Glomerular visceral epithelial cell (primary cell): ENCODE measurements around the gene CCDC149.
A peak's percentile ranks its signal among the peaks of the same experiment; 100 is the strongest.

Experiments used
- DNase-seq: peaks from one replicate; pipeline ENCODE4 v3.0.0-alpha.2; 2016; ENCODE audit errors: extremely low spot score

Gene CCDC149

DNA sequence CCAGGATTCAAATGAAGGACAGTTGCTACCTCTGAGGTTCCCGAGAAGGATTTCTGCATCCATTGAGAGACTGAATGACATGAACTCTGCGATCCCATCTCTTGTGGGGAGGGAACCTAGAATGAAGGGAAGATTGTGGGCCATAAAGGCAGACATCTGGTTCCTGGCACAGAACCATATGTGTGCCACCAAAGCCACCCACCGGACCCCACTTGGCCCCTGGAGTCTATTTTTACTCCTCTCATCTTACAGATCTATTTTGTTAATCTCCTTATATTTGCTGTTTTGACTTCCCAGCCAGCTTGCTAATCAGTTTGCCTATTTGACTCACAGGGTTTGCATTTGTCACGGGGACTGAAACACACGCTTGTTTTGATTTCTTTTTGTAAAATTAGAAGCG, 110.2 kb downstream of the CCDC149 start:
- DNase-seq, result no peak

DNA sequence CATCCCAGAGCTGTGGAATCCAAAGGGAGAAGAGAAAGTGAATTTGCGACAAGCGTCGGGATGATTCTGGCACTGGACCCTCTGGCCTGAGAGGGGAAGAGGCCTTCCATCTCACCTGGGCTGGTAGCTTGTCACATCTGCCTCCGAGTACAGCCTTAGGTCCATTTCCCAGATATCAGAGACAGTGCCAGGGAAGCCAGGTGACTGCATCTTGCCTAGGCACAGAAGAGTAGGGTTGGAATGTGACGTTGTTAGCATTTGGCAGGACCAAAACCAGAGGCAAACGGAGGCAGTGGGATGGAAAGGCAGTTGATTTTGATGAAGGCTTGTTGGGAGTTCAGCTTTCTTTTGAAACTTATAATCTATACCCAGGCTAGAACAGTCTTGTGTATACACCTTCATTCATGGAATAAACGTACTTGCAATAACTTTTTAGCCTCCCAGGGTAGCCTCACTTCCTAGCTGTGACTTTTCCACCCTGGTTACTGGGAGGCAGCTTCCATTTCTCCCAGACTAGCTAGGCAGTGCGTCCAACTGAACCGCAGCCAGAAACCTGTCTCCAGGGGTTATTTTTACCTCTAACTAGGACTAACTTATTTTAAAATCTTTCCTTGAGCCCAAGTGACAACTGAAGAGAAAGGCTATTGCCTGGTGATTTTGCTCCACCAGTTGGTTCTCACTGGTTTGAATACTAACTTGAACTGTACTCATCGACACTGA, 111.5 kb downstream of the CCDC149 start:
- DNase-seq, result no peak

DNA sequence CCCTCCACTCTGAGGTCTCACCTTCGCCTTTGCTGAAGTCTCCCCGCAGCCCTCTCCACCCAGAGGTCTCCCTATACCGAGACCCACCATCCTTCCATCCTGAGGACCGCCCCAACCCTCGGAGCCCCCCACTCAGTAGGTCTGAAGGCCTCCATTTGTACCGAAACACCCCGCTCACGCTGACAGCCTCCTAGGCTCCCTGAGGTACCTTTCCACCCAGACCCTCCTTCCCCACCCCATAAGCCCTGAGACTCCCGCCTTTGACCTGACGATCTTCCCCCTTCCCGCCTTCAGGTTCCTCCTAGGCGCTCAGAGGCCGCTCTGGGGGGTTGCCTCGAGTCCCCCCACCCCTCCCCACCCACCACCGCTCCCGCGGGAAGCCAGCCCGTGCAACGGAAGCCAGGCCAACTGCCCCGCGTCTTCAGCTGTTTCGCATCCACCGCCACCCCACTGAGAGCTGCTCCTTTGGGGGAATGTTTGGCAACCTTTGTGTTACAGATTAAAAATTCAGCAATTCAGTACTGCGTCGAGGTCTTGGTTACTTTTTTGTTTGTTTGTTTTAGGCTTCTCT, 112.4 kb downstream of the CCDC149 start:
- no peak for DNase-seq

- no peak for DNase-seq
Observed at GRCh38 chr4:24799544-24800324, 113.1 kb downstream of the CCDC149 start.

- no peak for DNase-seq
Observed at GRCh38 chr4:24799196-24799543, 113.7 kb downstream of the CCDC149 start.

- DNase-seq, result no peak
Observed at GRCh38 chr4:24798036-24798610, 114.7 kb downstream of the CCDC149 start.

GRCh38 chr4:24796620-24797019, 116.2 kb downstream of the CCDC149 start:
- DNase-seq, result no peak

- no peak for DNase-seq
Observed at GRCh38 chr4:24795666-24796381, 117.0 kb downstream of the CCDC149 start.

DNA sequence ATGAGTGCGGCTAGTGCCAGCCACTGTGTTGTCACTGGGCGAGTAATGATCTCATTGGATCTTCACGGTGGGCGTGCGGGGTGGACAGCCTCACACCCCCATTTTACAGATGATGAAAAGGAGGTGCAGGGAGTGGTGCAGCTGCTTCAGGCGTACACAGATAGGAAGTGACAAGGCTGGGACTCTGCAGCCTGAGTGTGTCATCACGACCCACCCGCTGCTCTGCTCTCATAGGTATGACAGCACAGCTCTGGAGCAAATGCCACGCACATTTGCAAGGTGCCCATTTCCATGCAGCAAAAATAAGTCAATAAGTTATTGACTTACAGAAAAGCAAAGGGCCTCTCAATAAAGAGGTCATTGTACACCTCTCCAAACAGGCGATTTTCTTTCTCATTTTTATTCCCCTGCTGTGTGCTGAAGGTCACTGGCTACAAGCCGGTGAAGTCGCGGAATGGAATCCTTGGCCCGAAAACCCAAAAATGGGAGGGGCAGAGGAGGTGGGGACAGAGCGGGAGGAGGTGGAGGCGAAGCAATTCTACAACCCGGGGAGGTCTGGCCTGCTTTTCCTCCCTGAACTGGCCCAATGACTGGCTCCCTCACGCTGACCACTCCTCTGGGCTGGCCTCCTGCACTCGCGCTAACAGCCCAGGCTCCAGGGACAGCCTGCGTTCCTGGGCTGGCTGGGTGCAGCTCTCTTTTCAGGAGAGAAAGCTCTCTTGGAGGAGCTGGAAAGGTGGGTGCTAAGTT, 117.8 kb downstream of the CCDC149 start, which contains the start of gene SOD3:
Gene SOD3, plus strand, starts transcription at position 658 of the 750 bp plus-strand sequence. CDS start 3,949 bp downstream, outside the sequence.
- DNase-seq, result peak; percentile 63

GRCh38 chr4:24794480-24794879, 118.4 kb downstream of the CCDC149 start:
- DNase-seq, result no peak

DNA sequence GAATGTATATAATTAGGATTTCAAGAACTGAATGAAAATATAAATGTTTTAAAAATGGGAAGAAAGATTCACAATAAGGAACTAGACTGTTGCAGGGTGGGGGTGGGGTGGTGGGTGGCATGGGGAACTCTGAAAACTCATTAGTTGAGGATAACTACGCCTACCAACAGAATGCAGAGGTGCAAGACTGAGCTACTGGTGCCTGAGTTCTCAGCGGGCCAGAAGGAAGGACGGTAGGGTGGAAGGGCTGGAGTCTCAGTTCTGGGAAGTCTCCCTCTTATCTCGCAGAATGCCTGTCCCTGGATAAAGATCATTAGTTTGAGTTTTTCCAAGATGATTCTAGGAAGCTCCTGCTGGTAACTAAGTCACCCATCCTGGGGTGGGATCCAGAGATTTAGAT, 118.8 kb downstream of the CCDC149 start:
- DNase-seq, result no peak

GRCh38 chr4:24793219-24794005, 119.4 kb downstream of the CCDC149 start:
- DNase-seq, result peak; percentile 29

DNA sequence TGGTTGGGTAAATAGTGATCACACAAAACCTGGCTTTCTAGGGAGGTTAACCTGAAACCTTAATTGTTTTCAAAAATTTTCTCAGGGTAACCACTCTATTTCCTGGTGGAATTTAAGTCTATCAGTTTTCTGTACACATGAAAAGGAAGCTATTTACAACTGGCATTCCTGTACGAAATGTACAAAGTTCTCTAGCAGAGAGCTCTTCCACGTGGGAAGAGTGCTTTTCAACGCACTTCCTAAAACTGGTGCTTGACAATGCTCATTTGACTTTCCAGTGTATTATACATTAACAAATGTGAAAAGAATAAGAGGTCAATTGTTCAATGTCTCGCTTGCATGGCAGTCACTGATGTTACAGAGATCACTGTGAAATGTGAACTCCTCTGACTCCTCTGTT, 120.3 kb downstream of the CCDC149 start:
- no peak for DNase-seq

DNA sequence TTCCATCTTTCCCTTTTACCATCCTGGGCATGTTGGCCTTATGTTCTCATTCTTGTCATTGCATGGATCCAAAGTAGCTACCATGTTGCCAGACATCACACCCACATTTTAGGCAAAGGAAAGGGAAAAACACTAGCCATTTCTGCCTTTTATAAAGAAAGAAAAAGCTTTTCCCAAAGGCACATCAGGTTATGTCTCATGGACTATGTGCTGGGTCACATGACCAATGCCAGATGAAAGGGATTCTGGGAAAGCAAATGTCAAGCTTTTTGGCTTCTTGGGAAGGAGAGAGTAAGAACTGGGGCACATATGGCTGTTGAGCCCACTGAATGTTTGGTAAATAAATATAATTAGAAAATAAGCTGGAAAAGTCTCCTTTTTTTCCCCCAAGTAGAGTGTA, 121.8 kb downstream of the CCDC149 start:
- no peak for DNase-seq

- no peak for DNase-seq
Observed at GRCh38 chr4:24783506-24783905, 129.3 kb downstream of the CCDC149 start.

- DNase-seq, result no peak
Observed at GRCh38 chr4:24781999-24782745, 130.7 kb downstream of the CCDC149 start.

- DNase-seq, result no peak
Observed at GRCh38 chr4:24780936-24781495, 131.8 kb downstream of the CCDC149 start.

GRCh38 chr4:24778464-24779225, 134.2 kb downstream of the CCDC149 start:
- no peak for DNase-seq
